HuH-7.5 (cell line): ENCODE measurements around the gene BACH2.
"Not testable (repeated sequence)": the region's sequence is repeated elsewhere in the genome, so short reads cannot be mapped to it uniquely, and the experiment has no call there.

Experiments
- DNase-seq: peaks from one replicate; pipeline ENCODE4 v3.0.0; 2011; ENCODE audit warnings: low spot score

BACH2 gene

GRCh38 chr6:90212274-90212673 is 84.4 kb downstream of the BACH2 start:
- no peak for DNase-seq

GRCh38 chr6:90209527-90209926 is 87.1 kb downstream of the BACH2 start:
- DNase-seq, result no peak

GRCh38 chr6:90208690-90209089 is 88.0 kb downstream of the BACH2 start:
- DNase-seq, result not testable (repeated sequence)

GRCh38 chr6:90204327-90205056 is 92.2 kb downstream of the BACH2 start:
- DNase-seq, result no peak

- no peak for DNase-seq
These were observed 93.0 kb downstream of the BACH2 start for GRCh38 chr6:90203672-90204071.

GRCh38 chr6:90202156-90202555 is 94.5 kb downstream of the BACH2 start:
- DNase-seq, result no peak

- DNase-seq, result no peak
These were observed 96.7 kb downstream of the BACH2 start for GRCh38 chr6:90199900-90200299.

- no peak for DNase-seq
These were observed 97.8 kb downstream of the BACH2 start for GRCh38 chr6:90198758-90199425.

GRCh38 chr6:90197854-90198496 is 98.7 kb downstream of the BACH2 start:
- no peak for DNase-seq

- DNase-seq, result no peak
These were observed 101.4 kb downstream of the BACH2 start for GRCh38 chr6:90195094-90195829.

GRCh38 chr6:90194371-90194841 is 102.2 kb downstream of the BACH2 start:
- no peak for DNase-seq

GRCh38 chr6:90193359-90193758 is 103.3 kb downstream of the BACH2 start:
- DNase-seq, result no peak

GRCh38 chr6:90192857-90193256 is 103.8 kb downstream of the BACH2 start:
- no peak for DNase-seq

- DNase-seq, result no peak
These were observed 105.8 kb downstream of the BACH2 start for GRCh38 chr6:90190752-90191395.

GRCh38 chr6:90190131-90190530 is 106.5 kb downstream of the BACH2 start:
- DNase-seq, result no peak

- DNase-seq, result no peak
These were observed 109.1 kb downstream of the BACH2 start for GRCh38 chr6:90187437-90188121.

GRCh38 chr6:90186637-90187371 is 109.8 kb downstream of the BACH2 start:
- DNase-seq, result no peak

GRCh38 chr6:90186026-90186425 is 110.6 kb downstream of the BACH2 start:
- no peak for DNase-seq

- no peak for DNase-seq
These were observed 112.0 kb downstream of the BACH2 start for GRCh38 chr6:90184334-90185298.
